Aorta (tissue), 5 donors: ENCODE results near the gene POU2AF3. TPM values are rescaled to one million over a fixed set of nuclear protein-coding genes. Genes with fewer than 3 reads are reported as not detected.

Experiments
- ATAC-seq: fragments of 200-7000 bp; cut with Tn5 transposase; one replicate; pipeline ENCODE4 v1.9.1; 2022; ENCODE audit warnings: moderate library complexity; ENCODE audit not compliant: low FRiP score
- DNase-seq, 2 donors: peaks; one replicate each; pipeline ENCODE4 v3.0.0-alpha.2; 2020
- H3K27ac ChIP-seq, 2 donors: one replicate each; pipeline ENCODE4 v1.5.1; 2013; ENCODE audit warnings: low read length in 2 of 2, mild to moderate bottlenecking in 2 of 2, moderate library complexity in 2 of 2, control low read depth in 1 of 2, inconsistent platforms in 1 of 2, low read depth in 1 of 2
- H3K27me3 ChIP-seq, 2 donors: one replicate each; pipeline ENCODE4 v1.6.1; 2013; ENCODE audit warnings: control low read depth in 1 of 2, low read length in 1 of 2, mild to moderate bottlenecking in 1 of 2, moderate library complexity in 1 of 2; ENCODE audit not compliant: insufficient read depth in 2 of 2, control insufficient read depth in 1 of 2
- H3K36me3 ChIP-seq, 2 donors: one replicate each; pipeline ENCODE4 v1.6.1; 2013; ENCODE audit warnings: control low read depth in 1 of 2, low read length in 1 of 2, mild to moderate bottlenecking in 1 of 2; ENCODE audit not compliant: insufficient read depth in 2 of 2, control insufficient read depth in 1 of 2
- H3K4me1 ChIP-seq, 2 donors: one replicate each; pipeline ENCODE4 v1.6.1; 2013; ENCODE audit warnings: low read length in 2 of 2, control low read depth in 1 of 2, mild to moderate bottlenecking in 1 of 2, moderate library complexity in 1 of 2; ENCODE audit not compliant: insufficient read depth in 2 of 2, control insufficient read depth in 1 of 2
- H3K4me3 ChIP-seq, 2 donors: one replicate each; pipeline ENCODE4 v1.5.1; 2013; ENCODE audit warnings: low read length in 2 of 2, control low read depth in 1 of 2, mild to moderate bottlenecking in 1 of 2
- H3K9me3 ChIP-seq: one replicate; pipeline ENCODE4 v1.6.1; 2013; ENCODE audit warnings: mild to moderate bottlenecking, low read length; ENCODE audit not compliant: control insufficient read depth
- WGBS, 2 donors: extraction: QIAGEN DNeasy Blood & Tissue Kit; methylation state at CpG; one replicate each; pipeline ENCODE4 v1.1.7; 2013; 5-methylcytosine and 5-hydroxymethylcytosine counted together
- intact Hi-C, 2 donors: fragments of 100-400 bp; cut with DNase I; formaldehyde crosslinking; loops; one replicate each; pipeline versions ENCODE4 v1.14.2 to v1.15.0; 2022
- polyA plus RNA-seq, 2 donors: library from polyadenylated mRNA; stranded (reverse); fragments of 200-250 nt; gene quantifications; one replicate each; pipeline ENCODE4 v1.2.3, GENCODE V29; 2013
- total RNA-seq, 2 donors: library from RNA; stranded (reverse); fragmentation: NEBNext Ultra II Directional; extraction: Animal tissue kit (Norgen Biotek cat#: 25700); gene quantifications; one replicate each; pipeline ENCODE4 v1.2.1, GENCODE V29; 2021
- donor health status: healthy with polysubstance abuse.
- donor health status: Bipolar disorder and iron deficiency.
- donor health status: DM: no; HTN: no; CAD: no.
- donor health status: DM: no; HTN: no; CAD: no.
- donor health status: DM: yes; HTN: yes; CAD: no.

The POU2AF3 gene
- total and polyA plus RNA-seq, 4 donors = 1.1 to 4.5 (median 4.2) TPM; not detected in 1

GRCh38 chr11:111350811-111351210, 52.5 kb downstream of the POU2AF3 start:
- H3K9me3 ChIP-seq = no peaks in the 10 kb centered on the region
- 55 to 74% methylated on average over 1 of the region's 1 CpG for WGBS, 2 donors
- no peaks in the 10 kb centered on the region for H3K36me3 ChIP-seq
- H3K4me3 ChIP-seq = no peak overlapping the region
- no peaks in the 10 kb centered on the region for H3K4me1 ChIP-seq
- no peak overlapping the region for H3K27ac ChIP-seq
- intact Hi-C loops = loop anchor here in 1 of 2 donors (10.0 kb wide), 1 partner anchor 46 kb away; no protein-coding TSS in a partner anchor
- ATAC-seq (no peak), DNase-seq (no peak)
- H3K27me3 ChIP-seq = no peaks in the 10 kb centered on the region

GRCh38 chr11:111351374-111352055, 53.2 kb downstream of the POU2AF3 start:
- Histone ChIP-seq H3K36me3 (no peaks in the 10 kb centered on the region), H3K27ac (no peak overlapping the region), H3K4me1 (no peaks in the 10 kb centered on the region), H3K4me3 (no peak overlapping the region), H3K9me3 (no peaks in the 10 kb centered on the region), H3K27me3 (no peaks in the 10 kb centered on the region)
- DNase-seq (no peak), ATAC-seq (peak; percentile 29)
- intact Hi-C loops = loop anchor here in 1 of 2 donors (10.0 kb wide), 1 partner anchor 47 kb away; no protein-coding TSS in a partner anchor
- WGBS, 2 donors = 29 to 39% methylated on average over 10 of the region's 10 CpGs

- H3K27me3 ChIP-seq = no peaks in the 10 kb centered on the region
- H3K4me3 ChIP-seq = no peak overlapping the region
- intact Hi-C loops = loop anchor here in 1 of 2 donors (10.0 kb wide), 1 partner anchor 47 kb away; no protein-coding TSS in a partner anchor
- no peaks in the 10 kb centered on the region for H3K9me3 ChIP-seq
- H3K36me3 ChIP-seq = no peaks in the 10 kb centered on the region
- ATAC-seq (no peak), DNase-seq (no peak)
- H3K27ac ChIP-seq = no peak overlapping the region
- 85 to 87% methylated on average over 9 of the region's 9 CpGs for WGBS, 2 donors
- H3K4me1 ChIP-seq = no peaks in the 10 kb centered on the region
These were observed 53.9 kb downstream of the POU2AF3 start for GRCh38 chr11:111352231-111352746.

GRCh38 chr11:111352935-111353710, 54.8 kb downstream of the POU2AF3 start:
- Histone ChIP-seq H3K9me3 (no peaks in the 10 kb centered on the region), H3K27ac (no peak overlapping the region), H3K4me3 (no peak overlapping the region), H3K36me3 (no peaks in the 10 kb centered on the region), H3K4me1 (no peaks in the 10 kb centered on the region), H3K27me3 (no peaks in the 10 kb centered on the region)
- DNase-seq (no peak), ATAC-seq (no peak)
- WGBS, 2 donors = 45 to 48% methylated on average over 8 of the region's 8 CpGs
- intact Hi-C loops = loop anchor here in 1 of 2 donors (10.0 kb wide), 1 partner anchor 48 kb away; no protein-coding TSS in a partner anchor

- Histone ChIP-seq H3K27me3 (no peaks in the 10 kb centered on the region), H3K4me3 (no peak overlapping the region), H3K9me3 (no peaks in the 10 kb centered on the region), H3K36me3 (no peaks in the 10 kb centered on the region), H3K27ac (no peak overlapping the region), H3K4me1 (no peaks in the 10 kb centered on the region)
- intact Hi-C loops = loop anchor here in 1 of 2 donors (10.0 kb wide), 1 partner anchor 49 kb away; no protein-coding TSS in a partner anchor
- 97 to 98% methylated on average over 16 of the region's 16 CpGs for WGBS, 2 donors
- ATAC-seq (no peak), DNase-seq (no peak)
These were observed 55.6 kb downstream of the POU2AF3 start for GRCh38 chr11:111353776-111354600.

GRCh38 chr11:111354601-111354891, 56.2 kb downstream of the POU2AF3 start:
- no peak for DNase-seq
- intact Hi-C loops = loop anchor here in 1 of 2 donors (10.0 kb wide), 1 partner anchor 50 kb away; no protein-coding TSS in a partner anchor
- Histone ChIP-seq H3K27me3 (no peaks in the 10 kb centered on the region), H3K4me1 (no peaks in the 10 kb centered on the region), H3K27ac (no peak overlapping the region), H3K9me3 (no peaks in the 10 kb centered on the region), H3K4me3 (no peak overlapping the region), H3K36me3 (no peaks in the 10 kb centered on the region)
- WGBS, 2 donors = 96% methylated on average over 2 of the region's 2 CpGs
- no peak for ATAC-seq

GRCh38 chr11:111355101-111355500, 56.8 kb downstream of the POU2AF3 start:
- H3K27ac ChIP-seq = no peak overlapping the region
- WGBS, 2 donors = 94 to 96% methylated on average over 5 of the region's 5 CpGs
- DNase-seq = no peak

GRCh38 chr11:111355956-111356659, 57.8 kb downstream of the POU2AF3 start:
- no peak for ATAC-seq
- Histone ChIP-seq H3K9me3 (no peaks in the 10 kb centered on the region), H3K4me1 (no peaks in the 10 kb centered on the region), H3K36me3 (no peaks in the 10 kb centered on the region), H3K27ac (no peak overlapping the region), H3K27me3 (no peaks in the 10 kb centered on the region), H3K4me3 (no peak overlapping the region)
- intact Hi-C loops = loop anchor here in 1 of 2 donors (10.0 kb wide), 1 partner anchor 51 kb away; no protein-coding TSS in a partner anchor
- 75 to 85% methylated on average over 5 of the region's 5 CpGs for WGBS, 2 donors
- no peak for DNase-seq

More at GRCh38 chr11:111355101-111355500, 56.8 kb downstream of the POU2AF3 start:
- H3K9me3 ChIP-seq = no peaks in the 10 kb centered on the region
- H3K4me1 ChIP-seq = no peaks in the 10 kb centered on the region
- no peaks in the 10 kb centered on the region for H3K36me3 ChIP-seq
- H3K4me3 ChIP-seq = no peak overlapping the region
- no peaks in the 10 kb centered on the region for H3K27me3 ChIP-seq
- intact Hi-C loops = loop anchor here in 1 of 2 donors (10.0 kb wide), 1 partner anchor 50 kb away; no protein-coding TSS in a partner anchor
- ATAC-seq = no peak
